ENCODE measurements around the gene POGZ. TPM values are rescaled to one million over a fixed set of nuclear protein-coding genes. Genes with fewer than 3 reads are reported as not detected.
"Not testable (repeated sequence)": the region's sequence is repeated elsewhere in the genome, so short reads cannot be mapped to it uniquely, and the experiment has no call there.

POGZ gene
- total RNA-seq, 2 donors from 2014 or later = 34.5 to 126 TPM

DNA sequence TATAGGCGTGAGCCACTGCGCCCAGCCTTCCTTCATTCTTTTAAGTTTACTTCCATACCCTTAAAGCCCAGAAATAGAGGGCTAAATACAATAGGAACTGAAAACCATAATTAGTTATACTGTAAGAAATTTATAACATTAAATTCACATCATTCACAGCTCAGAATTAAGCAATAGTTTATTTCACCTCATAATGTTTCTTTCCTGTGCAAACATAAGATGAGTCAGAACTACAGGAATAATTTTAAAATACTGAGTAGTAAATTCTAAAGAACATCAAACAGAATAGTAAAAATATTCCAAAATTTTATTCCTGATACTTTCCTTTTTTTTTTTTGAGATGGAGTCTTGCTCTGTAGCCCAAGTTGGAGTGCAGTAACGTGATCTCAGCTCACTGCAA, 24.1 kb downstream of the POGZ start:
- no peak overlapping the region for H3K4me3 ChIP-seq
- no peak for DNase-seq (ENCODE audit: low spot score)
- WGBS = 80% methylated on average over 3 of the region's 3 CpGs
- H3K36me3 ChIP-seq = no peaks in the 10 kb centered on the region
- TF ChIP-seq POLR2AphosphoS5 (IDR thresholded peaks at IDR 0.05) (no peak), POLR2A (IDR thresholded peaks at IDR 0.05) (no peak), CTCF (IDR thresholded peaks at IDR 0.05) (no peak)
- intact Hi-C loops (cut with DNase I) = no loop called here
- no peaks in the 10 kb centered on the region for H3K27me3 ChIP-seq (replicated peaks; ENCODE audit: insufficient read depth)
- H3K4me1 ChIP-seq (replicated peaks) = no peaks in the 10 kb centered on the region
- no peak overlapping the region for H3K27ac ChIP-seq
- H3K9me3 ChIP-seq = no peaks in the 10 kb centered on the region

GRCh38 chr1:151433827-151434226, 25.5 kb downstream of the POGZ start:
- intact Hi-C loops (cut with DNase I); H3K4me1 ChIP-seq (replicated peaks); H3K27ac ChIP-seq; H3K9me3 ChIP-seq; H3K36me3 ChIP-seq; H3K4me3 ChIP-seq; H3K27me3 ChIP-seq (replicated peaks; ENCODE audit: insufficient read depth); DNase-seq (ENCODE audit: low spot score): not testable (repeated sequence)
- WGBS = 95% methylated on average over 5 of the region's 5 CpGs

DNA sequence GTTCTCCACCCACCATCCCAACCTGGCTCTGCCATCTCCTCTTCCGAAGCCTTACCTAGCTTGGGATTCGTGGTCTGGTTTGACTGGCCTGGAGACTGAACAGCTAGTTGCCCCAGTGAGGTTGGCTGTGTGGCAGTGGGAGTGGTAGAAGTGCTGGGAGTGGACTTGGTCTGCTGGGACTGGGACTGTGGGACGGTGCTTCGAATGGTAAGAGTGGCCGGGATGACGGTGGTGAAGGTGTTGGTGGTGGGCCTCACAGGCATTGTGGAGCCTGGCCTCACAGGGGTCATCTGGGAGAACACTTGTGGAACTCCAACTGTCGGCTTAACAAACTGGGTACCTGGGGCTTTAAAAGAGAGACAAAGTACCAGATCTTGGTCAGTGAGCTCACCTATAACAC, 31.2 kb downstream of the POGZ start:
- no peak for TF ChIP-seq POLR2AphosphoS5 (IDR thresholded peaks at IDR 0.05)
- Histone ChIP-seq H3K36me3 (peaks cover 0 to 6% of the 10 kb centered on the region in 2 donors), H3K4me1 (replicated peaks) (no peaks in the 10 kb centered on the region), H3K27me3 (replicated peaks; ENCODE audit: insufficient read depth) (no peaks in the 10 kb centered on the region), H3K9me3 (no peaks in the 10 kb centered on the region), H3K4me3 (no peak overlapping the region), H3K27ac (no peak overlapping the region)
- intact Hi-C loops (cut with DNase I) = no loop called here
- WGBS = 95% methylated on average over 7 of the region's 7 CpGs
- DNase-seq (ENCODE audit: low spot score) = no peak

GRCh38 chr1:151425103-151425502, 34.2 kb downstream of the POGZ start:
- Histone ChIP-seq H3K9me3 (no peaks in the 10 kb centered on the region), H3K27ac (no peak overlapping the region), H3K4me3 (no peak overlapping the region), H3K27me3 (replicated peaks; ENCODE audit: insufficient read depth) (no peaks in the 10 kb centered on the region), H3K4me1 (replicated peaks) (no peaks in the 10 kb centered on the region), H3K36me3 (peaks cover 5 to 14% of the 10 kb centered on the region in 2 donors)
- intact Hi-C loops (cut with DNase I) = no loop called here
- no peak for DNase-seq (ENCODE audit: low spot score)
- no peak for TF ChIP-seq POLR2AphosphoS5 (IDR thresholded peaks at IDR 0.05)
- no peak for TF ChIP-seq POLR2A (IDR thresholded peaks at IDR 0.05)
- no peak for TF ChIP-seq CTCF (IDR thresholded peaks at IDR 0.05)
- WGBS = 48% methylated on average over 2 of the region's 2 CpGs

GRCh38 chr1:151419819-151420218, 39.5 kb downstream of the POGZ start:
- 78% methylated on average over 5 of the region's 5 CpGs for WGBS
- H3K4me1 ChIP-seq (replicated peaks) = no peaks in the 10 kb centered on the region
- no peak overlapping the region for H3K27ac ChIP-seq
- H3K36me3 ChIP-seq = peaks cover 5 to 8% of the 10 kb centered on the region in 2 donors
- no peaks in the 10 kb centered on the region for H3K9me3 ChIP-seq
- H3K4me3 ChIP-seq = no peak overlapping the region
- TF ChIP-seq POLR2A (IDR thresholded peaks at IDR 0.05) (no peak), POLR2AphosphoS5 (IDR thresholded peaks at IDR 0.05) (no peak), CTCF (IDR thresholded peaks at IDR 0.05) (no peak)
- DNase-seq (ENCODE audit: low spot score) = no peak
- no peaks in the 10 kb centered on the region for H3K27me3 ChIP-seq (replicated peaks; ENCODE audit: insufficient read depth)
- intact Hi-C loops (cut with DNase I) = no loop called here

DNA sequence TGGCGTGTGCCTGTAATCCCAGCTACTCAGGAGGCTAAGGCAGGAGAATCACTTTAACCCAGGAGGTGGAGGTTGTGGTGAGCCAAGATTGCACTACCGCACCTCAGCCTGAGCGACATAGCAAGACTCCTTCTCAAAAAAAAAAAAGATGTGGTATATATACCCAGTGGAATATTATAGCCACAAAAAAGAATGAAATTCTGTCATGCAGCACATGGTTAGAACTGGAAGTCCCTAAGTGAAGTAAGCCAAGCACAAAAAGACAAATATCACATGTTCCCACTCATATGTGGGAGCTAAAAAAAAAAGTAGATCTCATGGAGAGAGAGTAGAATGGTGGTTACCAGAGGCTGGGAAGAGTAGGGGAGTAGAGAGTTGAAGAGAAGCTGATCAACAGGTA, 41.2 kb downstream of the POGZ start:
- no peak for DNase-seq (ENCODE audit: low spot score)
- intact Hi-C loops (cut with DNase I) = no loop called here
- WGBS = 95% methylated on average over 3 of the region's 3 CpGs
- Histone ChIP-seq H3K4me3 (no peak overlapping the region), H3K27ac (no peak overlapping the region), H3K9me3 (no peaks in the 10 kb centered on the region), H3K4me1 (replicated peaks) (no peaks in the 10 kb centered on the region), H3K27me3 (replicated peaks; ENCODE audit: insufficient read depth) (no peaks in the 10 kb centered on the region), H3K36me3 (peaks cover 5 to 8% of the 10 kb centered on the region in 2 donors)
- TF ChIP-seq POLR2A (IDR thresholded peaks at IDR 0.05) (no peak), CTCF (IDR thresholded peaks at IDR 0.05) (no peak), POLR2AphosphoS5 (IDR thresholded peaks at IDR 0.05) (no peak)

All from prostate gland (tissue), 2 donors.